Stimulated activated naive CD4-positive, alpha-beta T cell (primary cell): ENCODE results near the gene DMBT1.

ENCODE experiments used
- DNase-seq, 6 experiments: peaks; one replicate each; lab custom pipeline; 2025; lab: John Stamatoyannopoulos, UW

DMBT1 gene

DNA sequence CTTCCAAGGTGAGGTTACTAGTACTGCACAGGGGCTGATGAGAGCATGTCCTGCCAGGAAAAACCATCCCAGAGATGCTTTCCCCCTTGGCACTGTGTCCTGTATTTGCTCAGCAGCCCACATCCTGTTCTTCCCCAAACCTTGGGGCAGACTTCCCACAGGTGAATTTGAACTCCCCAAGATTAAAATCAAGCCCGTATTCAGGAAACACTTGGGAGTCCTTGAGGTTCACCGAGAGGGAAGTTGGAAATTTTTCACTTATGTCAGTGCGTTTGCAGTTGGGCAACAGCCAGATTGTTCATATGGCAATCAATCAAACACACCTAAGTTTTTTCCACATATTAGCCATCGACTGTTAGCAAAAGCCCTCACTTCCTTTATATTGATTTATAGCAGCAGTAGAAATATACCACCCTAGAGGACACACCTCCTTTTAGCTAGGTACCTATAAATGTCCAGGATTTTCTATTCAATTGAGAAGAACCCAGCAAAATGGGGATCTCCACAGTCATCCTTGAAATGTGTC is at the start of gene DMBT1:
Gene DMBT1, plus strand, starts transcription at position 476 of the 526 bp plus-strand sequence. Its CDS starts 17 bp downstream, at position 493.
- no peak for DNase-seq

DNA sequence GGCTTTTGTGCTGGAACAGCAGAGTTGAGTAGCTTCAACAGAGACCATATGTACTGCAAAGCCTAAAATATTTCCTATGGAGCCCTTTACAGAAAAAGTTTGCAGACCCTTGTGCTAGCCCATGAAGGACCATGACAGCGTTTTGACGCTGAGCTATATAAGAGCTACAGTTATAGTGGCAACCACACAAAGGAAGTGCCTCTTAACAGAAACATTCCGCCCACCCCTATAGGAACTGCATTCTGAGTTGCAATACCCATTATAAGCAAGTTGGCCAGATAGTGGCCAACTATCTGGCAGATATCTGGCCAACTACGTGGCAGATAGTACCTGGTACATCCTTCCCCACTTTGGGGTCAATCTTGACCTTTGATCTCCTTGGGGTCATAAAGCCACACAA is 47.5 kb upstream of the DMBT1 start:
- DNase-seq: no peak

DNA sequence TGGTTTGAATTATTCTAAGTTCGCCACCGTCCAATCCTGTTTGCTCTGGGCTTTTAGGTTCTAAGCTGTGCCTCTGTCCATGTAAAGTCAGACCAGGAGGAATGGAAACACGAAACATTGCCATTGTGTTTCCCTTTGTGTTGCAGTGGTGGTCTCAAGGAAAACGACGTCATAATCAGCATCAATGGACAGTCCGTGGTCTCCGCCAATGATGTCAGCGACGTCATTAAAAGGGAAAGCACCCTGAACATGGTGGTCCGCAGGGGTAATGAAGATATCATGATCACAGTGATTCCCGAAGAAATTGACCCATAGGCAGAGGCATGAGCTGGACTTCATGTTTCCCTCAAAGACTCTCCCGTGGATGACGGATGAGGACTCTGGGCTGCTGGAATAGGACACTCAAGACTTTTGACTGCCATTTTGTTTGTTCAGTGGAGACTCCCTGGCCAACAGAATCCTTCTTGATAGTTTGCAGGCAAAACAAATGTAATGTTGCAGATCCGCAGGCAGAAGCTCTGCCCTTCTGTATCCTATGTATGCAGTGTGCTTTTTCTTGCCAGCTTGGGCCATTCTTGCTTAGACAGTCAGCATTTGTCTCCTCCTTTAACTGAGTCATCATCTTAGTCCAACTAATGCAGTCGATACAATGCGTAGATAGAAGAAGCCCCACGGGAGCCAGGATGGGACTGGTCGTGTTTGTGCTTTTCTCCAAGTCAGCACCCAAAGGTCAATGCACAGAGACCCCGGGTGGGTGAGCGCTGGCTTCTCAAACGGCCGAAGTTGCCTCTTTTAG is 46.3 kb upstream of the DMBT1 start:
- DNase-seq: no peak

DNA sequence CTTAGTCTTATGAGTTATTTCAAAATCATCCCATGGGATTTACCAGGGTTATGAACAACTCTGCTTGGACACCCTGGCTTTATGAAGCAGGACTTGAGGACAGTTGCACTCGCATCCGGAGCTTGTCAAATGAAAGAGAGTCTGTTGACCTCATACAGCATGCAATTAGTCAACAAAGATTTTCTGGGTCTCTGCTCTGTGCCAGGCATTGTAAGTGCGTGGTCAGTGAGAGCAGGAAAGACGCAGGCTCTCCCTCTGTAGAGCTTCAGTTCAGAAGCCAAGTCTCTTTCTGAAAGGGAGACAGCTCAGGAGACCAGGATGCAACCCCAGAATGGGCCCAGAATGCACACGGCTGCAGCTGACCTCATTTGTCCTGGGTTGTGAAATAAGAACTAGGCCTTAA is 45.5 kb upstream of the DMBT1 start:
- DNase-seq: no peak

DNA sequence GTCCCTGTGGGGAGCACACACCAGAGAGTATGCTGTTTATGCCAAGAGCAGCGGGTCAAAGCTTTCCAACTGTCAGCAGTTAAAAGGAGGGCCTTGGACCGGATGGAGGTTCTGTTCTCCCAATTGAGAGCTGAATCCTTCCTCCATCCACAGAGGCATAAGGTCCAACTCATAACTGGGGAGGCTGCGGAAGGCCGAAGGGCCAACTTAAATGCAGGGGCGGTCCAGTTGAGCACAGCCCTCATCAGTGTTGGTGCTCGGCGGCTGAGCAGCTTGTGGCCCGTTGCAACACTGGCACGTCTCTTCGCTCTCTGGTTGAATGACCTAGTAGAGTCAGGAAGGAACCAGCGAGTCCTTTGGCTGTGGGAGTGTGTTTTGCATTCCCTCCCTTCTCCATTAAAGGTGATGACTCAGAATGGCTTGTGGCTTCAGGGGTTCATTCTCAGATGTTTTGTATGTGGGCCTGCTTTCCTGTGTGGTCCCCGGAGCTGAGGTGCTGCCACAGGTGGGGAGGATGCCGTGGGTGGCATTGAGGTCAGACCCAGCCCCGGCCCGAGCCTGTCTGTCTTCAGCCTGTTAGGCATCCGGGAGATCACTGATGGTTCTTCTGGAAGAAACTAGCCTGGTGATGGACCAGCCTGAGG is 44.8 kb upstream of the DMBT1 start:
- no peak for DNase-seq

DNA sequence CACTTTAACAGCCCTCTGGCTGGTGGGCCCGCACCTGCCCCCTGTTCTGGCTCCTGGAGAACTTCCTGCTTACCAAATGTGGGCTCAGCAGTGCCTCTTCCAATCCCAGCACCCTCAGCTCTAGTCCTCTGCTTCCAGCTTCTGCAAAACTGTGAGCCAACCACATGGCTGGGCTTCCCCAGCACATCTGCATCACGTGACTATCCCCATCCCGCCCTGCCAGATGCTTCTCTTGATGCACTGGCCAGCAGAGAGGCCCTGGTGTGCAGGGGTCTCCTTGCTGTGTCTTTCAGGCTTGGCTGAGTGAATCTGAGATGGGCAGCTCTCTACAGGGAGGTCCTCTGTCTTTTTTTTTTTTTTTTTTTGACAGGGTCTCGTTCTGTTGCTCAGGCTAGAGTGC is 43.8 kb upstream of the DMBT1 start:
- DNase-seq: no peak

DNA sequence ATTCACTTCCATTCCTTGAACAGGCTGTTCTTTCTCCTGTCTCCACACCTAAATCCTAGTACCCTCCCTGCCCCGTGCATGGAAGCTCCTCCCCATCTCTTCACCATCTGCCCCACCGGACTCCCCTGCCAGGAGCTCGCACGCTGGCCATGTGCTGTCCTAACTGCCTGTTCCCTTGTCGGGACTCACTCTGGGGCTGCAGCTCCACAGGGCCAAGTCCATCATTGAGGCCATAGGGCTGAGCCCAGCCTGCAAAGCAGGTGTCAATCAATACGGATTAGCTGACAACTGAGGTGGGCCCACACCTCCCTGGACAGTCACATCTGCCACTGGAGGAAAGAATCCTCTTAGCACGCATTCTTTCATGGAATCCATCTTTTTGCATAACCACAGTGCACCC is 41.4 kb upstream of the DMBT1 start:
- DNase-seq: no peak

DNA sequence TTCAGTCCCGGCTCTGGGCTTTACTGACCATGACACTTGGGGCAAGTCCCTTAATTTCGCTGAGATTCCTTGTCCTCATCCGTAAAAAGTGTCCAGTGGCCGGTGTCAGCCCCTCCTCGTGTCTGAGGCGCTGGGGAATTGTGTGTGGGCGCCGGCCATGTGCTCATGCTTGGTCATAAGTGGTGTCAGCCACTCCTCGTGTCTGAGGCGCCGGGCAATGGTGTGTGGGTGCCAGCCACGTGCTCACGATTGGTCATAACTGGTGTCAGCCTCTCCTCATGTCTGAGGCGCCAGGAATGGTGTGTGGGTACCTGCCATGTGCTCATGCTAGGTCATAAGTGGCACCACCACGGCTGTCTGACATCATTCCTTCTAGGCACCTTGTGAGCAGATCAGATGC is 40.7 kb upstream of the DMBT1 start:
- DNase-seq: no peak

DNA sequence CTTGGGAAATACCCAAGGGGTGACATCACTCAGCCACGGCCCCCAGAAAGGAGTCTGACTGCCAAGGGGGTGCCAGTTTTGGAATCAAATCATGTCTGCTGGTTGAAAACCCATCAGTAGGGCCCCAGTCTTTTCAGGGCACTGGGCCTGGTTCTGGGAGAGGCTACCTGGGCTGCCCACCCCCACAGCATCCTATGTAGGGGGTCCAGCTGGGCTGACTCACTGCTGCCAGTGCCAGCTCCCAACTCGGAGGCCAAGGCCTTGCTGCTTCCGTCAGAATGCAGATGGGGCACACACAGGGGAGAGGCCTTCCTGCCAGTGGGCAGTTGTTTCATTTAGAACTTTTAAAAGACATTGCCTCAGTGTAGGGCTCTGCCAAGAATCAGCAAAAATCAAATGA is 39.5 kb upstream of the DMBT1 start:
- DNase-seq: no peak

DNA sequence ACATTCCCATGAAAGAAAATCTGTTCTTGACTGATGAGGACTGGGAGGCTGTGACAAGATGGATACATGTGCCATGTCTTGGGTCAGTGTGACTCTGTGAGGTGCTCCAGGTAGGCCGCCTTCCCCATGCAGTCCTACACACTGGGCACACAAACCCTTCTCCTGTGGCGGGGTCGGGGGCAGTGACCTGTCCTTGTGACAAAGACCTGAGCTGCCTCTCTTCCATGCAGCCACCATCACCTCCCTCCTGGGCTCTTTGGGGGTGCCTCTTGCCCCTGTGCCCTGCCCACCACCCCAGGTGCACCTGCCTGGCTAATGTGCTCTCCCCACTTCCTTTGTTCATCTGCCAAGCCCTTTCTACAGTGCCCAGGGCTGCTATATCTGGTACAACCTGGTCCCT is 35.7 kb upstream of the DMBT1 start:
- DNase-seq: no peak

DNA sequence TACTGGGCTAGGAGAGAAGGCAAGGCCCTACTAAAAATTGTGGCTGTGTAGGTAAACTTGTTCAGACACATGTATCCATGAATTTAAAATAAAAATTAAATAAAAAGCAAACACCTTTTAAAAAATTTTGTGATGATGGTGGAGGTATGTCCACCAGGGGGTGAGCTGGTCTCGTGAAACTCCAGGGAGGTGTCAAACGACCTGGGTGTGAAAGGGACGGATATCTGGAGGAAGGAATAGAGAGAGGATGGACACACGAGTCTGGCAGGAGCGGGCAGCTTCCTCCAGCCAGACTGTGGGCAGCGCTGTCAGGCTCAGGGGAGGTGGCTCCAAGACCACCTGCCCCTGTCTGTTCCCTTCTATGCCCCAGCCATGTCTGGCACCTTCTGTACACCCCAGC is 34.8 kb upstream of the DMBT1 start:
- DNase-seq: peak in 1 of 6 experiments; percentile 1

DNA sequence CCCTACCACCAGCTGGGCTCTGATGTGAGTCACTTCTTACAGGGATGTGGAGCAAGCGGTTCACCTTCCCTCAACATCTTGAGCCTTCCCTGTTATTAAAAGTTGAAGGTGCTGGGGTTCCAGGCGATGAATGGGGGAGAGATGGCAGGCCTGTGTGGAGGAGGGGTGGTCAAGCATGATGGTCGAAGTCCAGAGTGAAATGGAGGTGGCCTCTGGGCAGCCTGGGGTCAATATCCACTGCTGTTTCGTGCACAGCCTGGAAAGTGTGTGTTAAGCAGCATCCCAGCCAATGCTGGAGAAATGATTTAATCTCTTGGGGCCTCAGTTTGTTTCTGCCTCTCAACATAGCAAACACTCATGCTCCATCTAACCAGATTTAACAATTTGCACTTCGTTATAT is 33.7 kb upstream of the DMBT1 start:
- no peak for DNase-seq

DNA sequence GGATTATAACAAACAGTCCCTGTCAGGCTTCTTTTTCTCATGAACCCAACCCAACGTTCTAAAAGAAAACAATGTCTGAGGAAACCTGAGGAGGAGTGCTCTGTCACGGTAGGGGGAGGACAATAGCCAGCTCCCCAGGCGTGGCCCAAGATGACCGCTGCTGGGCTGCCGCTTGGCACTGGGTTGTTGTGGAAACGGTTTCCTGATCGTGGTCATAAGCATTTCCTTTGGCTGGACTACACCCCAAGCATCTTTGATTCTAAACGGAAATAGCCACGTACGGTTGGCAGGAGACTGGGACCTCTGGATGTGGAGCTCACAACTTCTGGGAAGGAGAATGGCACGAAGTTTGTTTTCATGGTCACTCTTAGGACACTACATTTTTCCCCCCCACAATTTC is 30.4 kb upstream of the DMBT1 start:
- no peak for DNase-seq

DNA sequence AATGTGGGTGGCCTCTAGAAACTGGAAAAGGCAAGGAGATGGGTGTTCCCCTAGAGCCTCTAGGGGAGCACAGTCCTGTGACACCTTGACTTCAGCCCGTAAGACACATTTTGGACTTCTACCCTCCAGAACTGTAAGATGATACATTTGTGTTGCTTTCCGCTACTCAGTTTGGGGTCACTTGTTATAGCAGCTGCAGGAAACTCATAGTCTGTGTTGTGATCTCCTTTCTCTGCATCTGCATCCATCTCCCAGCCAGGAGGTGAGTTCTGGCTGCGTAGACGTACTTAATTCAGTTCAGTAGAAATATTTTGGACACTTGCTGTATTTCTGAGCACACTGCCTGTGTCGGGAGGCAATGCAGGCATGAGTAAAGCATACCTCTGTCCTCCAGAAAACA is 29.3 kb upstream of the DMBT1 start:
- no peak for DNase-seq

DNA sequence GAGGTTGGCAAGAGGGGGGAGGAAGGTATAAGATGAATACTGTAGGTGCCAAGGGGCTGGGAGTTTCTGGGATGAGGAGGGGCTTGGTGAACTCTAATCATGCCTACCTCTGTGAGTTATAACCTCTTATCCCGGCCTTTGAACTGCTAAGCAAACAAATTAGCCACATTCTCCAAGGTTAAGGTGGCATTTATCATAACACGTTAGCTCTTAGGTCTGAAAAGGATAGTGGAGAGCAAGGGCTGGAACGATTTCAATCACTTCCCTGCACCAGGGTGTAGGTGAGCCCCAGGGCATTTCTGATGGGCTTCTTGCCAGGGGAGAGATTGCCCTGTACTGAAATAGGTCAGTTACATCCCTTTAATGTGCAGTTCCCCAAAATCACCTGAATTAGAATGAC is 28.6 kb upstream of the DMBT1 start:
- no peak for DNase-seq

DNA sequence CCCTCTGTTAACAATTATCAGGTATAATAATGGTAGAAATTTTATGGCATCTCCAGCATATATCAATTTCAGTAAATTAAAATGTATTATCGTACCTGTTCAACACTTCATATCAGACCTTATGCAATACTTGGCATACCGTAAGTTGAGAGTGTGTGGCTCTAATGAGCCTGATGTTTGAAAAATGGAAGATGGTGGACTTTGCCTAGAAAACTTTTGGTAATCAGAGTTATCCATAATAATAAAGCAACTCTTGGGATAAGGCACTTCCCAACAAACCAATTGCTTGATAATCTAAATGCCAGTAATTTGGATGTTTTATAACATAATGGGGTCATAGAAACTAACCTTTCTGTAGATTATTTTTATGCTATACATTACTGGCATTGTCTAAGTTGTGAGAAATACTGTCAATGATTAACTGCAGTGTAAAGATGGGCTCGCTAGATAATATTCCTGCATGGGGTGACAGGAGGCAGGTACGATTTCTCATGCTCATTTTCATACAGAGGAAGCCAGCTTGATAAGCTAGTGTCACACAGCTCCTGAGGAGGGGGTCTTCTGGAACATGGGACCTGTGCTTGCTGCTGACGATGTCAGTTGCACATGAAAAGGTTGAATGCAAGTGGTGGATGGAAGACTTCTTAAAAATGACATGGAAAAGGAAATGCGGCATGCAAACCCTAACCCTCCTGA is 27.8 kb upstream of the DMBT1 start:
- DNase-seq: no peak

DNA sequence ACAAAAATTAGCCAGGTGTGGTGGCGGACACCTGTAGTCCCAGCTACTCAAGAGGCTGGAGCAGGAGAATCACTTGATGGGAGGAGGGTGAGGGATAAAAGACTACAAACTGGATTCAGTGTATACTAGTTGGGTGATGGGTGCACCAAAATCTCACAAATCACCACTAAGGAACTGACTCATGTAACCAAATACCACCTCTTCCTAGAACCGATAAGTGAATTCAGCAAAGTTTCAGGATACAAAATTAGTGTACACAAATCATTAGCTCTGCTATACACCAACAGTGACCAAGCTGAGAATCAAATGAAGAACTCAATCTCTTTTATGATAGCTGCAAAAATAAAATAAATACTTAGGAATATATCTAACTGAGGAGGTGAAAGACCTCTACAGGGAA is 23.0 kb upstream of the DMBT1 start:
- DNase-seq: no peak

DNA sequence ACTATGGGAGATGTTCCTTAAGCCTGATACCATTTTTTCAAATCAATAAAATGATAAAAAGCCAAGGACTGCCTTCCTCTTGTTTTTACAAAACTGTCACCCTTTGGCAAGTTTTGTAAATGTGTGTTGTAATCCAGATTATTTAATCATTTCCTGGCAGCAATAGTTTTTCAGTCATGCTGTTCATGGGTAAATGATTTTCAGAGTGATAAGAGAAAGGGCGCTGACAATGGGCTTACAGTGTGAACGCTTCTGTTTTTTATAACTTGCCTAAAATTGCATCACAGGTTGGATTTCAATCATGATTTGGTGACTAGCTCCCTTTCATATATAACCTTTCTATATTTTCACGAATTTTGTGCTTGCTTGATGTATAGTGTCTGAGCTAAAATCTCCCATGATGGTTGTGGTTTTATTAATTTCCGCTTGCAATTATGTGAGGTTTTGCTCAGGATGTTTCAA is 19.0 kb upstream of the DMBT1 start:
- DNase-seq: peak in 2 of 6 experiments; percentile 5 to 9

DNA sequence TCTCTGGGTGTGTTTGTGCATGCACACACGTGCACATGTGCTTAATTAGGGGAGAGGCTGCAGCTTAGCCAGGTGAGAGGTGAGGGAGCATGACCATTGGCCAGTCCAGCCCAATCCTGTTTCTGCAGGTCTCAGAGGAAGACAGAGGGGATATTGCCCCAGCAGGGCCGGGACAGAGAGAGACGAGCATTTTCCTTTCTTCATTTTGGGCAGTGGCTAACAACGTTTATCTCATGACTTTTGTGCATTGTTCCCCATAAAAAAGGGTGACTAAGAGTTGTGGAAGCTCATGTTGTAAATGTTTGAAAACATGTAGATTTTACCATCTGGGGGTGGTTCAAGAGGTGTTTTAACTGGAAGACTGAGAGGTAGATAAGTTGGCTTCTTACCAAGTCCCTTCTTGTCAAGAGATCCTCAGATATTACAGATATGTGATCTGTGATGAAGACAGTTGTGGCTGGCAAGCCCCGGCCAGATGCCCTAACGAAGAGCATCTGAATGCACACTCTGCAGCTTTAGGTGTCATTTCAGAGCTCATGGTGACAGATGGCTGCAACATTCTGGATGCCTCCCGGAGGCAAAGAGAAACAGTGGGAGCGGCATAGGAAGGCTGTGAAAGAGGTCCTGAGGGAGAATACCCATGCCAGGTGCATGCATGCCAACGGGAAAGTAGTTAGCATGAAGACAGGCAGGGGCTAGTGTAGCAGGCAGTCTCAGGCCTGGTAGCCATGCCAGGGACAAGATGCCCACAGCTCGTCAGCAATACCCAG is 16.7 kb upstream of the DMBT1 start:
- DNase-seq: no peak

DNA sequence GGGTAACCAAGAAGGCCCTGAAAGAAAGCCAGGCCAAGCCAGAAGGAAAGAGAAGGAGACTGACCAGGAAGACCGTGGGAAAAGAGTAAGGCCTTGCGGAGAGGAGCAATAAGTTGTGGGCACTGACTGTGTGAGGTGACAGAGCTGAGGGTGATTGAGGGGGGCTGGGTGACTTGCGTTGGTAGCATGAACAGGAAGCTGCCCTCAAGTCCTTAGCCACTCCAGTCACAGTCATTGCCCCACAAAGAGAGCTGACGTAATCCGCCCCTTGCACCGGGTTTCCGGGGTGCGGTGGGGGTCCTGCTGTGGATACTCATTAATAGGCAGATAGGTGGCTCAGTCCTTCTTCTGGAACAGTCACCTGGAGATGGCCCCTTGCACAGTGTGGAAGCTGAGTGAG is 16.1 kb upstream of the DMBT1 start:
- no peak for DNase-seq

DNA sequence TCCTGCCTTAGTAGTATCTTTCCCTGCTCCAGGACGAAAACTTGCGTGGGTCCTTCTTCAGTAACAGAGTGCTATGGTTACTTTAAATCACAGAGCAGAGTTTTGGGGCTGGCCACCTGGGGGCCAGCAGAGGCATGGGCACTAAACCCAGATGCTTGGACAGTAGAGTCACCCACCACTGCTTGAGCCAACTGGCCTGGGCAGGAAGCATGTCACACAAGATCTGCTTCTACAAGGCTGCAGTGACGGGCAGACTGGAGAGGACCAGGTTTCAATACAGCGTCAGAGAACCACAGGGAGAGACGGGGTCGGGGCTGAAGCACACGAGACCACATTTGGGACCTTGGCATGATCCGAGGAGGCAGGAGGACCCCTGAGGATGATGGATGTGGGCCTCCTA is 14.3 kb upstream of the DMBT1 start:
- DNase-seq: no peak
